Smooth muscle cell of the pulmonary artery (primary cell): ENCODE data around the gene TMEM59. TPM values are rescaled to one million over a fixed set of nuclear protein-coding genes. Genes with fewer than 3 reads are reported as not detected.

Source experiments
- total RNA-seq: library from RNA; depleted of rRNA; stranded (reverse); fragments of >200 nt; gene quantifications from 2 replicates; pipeline ENCODE4 v1.2.3, GENCODE V29; 2014

TMEM59 gene
- total RNA-seq: 478 and 637 TPM in 2 replicates

GRCh38 chr1:54052934-54053744, at the start of gene TMEM59, which contains the start of gene TCEANC2:
Gene TMEM59 (minus strand): TSS chr1:54053204. CDS start chr1:54053188, 16 bp downstream.
Gene TCEANC2 (plus strand): TSS chr1:54053608. CDS start chr1:54054423, 815 bp downstream.

GRCh38 chr1:54017979-54018378, 35.0 kb downstream of the TMEM59 start, which contains the start of gene LDLRAD1:
Gene LDLRAD1 (minus strand): TSS chr1:54018186. CDS start chr1:54018112, 74 bp downstream.

Other genes with a start within 250 kb of the TMEM59 start
- gene NDC1, start 214.9 kb downstream of the TMEM59 start, total RNA-seq: 11.5 and 13.8 TPM in 2 replicates
- gene YIPF1, start 163.4 kb downstream of the TMEM59 start, total RNA-seq: 20.7 and 22.9 TPM in 2 replicates
- gene DIO1, start 159.0 kb downstream of the TMEM59 start, total RNA-seq: not detected in 2 replicates
- gene IFT25, start 107.5 kb downstream of the TMEM59 start, total RNA-seq: 13.4 and 16.0 TPM in 2 replicates
- gene LRRC42, start 106.9 kb downstream of the TMEM59 start, total RNA-seq: 30.9 and 34.6 TPM in 2 replicates
- gene LDLRAD1, start 35.0 kb downstream of the TMEM59 start, total RNA-seq: not detected in 2 replicates
- gene TCEANC2, start 404 bp upstream of the TMEM59 start, total RNA-seq: 3.7 and 4.8 TPM in 2 replicates
- gene CDCP2, start 99.8 kb upstream of the TMEM59 start, total RNA-seq: not detected in 2 replicates
- gene CYB5RL, start 146.8 kb upstream of the TMEM59 start, total RNA-seq: 7.7 and 8.3 TPM in 2 replicates
- 41.7 and 49.0 TPM in 2 replicates for gene MRPL37, start 147.0 kb upstream of the TMEM59 start, total RNA-seq